WTC11 (cell line): ENCODE measurements around the gene CFAP74. TPM values are rescaled to one million over a fixed set of nuclear protein-coding genes. Genes with fewer than 3 reads are reported as not detected.

Experiments used
- ATAC-seq: fragments of 200-7000 bp; cut with Tn5 transposase; 2 replicates; pipeline ENCODE4 v1.10.0; 2021; ENCODE audit warnings: mild to moderate bottlenecking, moderate library complexity
- CTCF ChIA-PET: fragments of 300-600 bp; sonication (Branson Sonifier 250); formaldehyde crosslinking; loops from one replicate; lab custom pipeline; 2021; ENCODE audit warnings: antibody characterized with exemption; lab: Charles Lee
- POLR2A ChIA-PET: fragments of 350-600 bp; sonication (Branson Sonifier 250); formaldehyde crosslinking; loops from one replicate; lab custom pipeline; 2021; ENCODE audit warnings: antibody characterized with exemption; lab: Charles Lee
- DNase-seq: peaks from one replicate; pipeline ENCODE4 v3.0.0; 2021; ENCODE audit warnings: low spot score
- H3K27ac Mint-ChIP-seq: 2 replicates; pipeline ENCODE4 v1.8.0; 2021; ENCODE audit warnings: mixed read lengths
- H3K27me3 Mint-ChIP-seq: 2 replicates; pipeline ENCODE4 v1.8.0; 2021; ENCODE audit warnings: low read depth, mild to moderate bottlenecking, moderate library complexity, mixed read lengths
- H3K36me3 Mint-ChIP-seq: 2 replicates; pipeline ENCODE4 v1.8.0; 2021; ENCODE audit warnings: mixed read lengths
- H3K4me1 Mint-ChIP-seq: 2 replicates; pipeline ENCODE4 v1.8.0; 2022; ENCODE audit warnings: mixed read lengths
- H3K4me3 Mint-ChIP-seq: 2 replicates; pipeline ENCODE4 v1.8.0; 2021; ENCODE audit warnings: mild to moderate bottlenecking, moderate library complexity, mixed read lengths
- H3K9me3 Mint-ChIP-seq: 2 replicates; pipeline ENCODE4 v1.8.0; 2021; ENCODE audit warnings: mixed read lengths
- AR ChIP-seq: fragments of 250-450 bp; sonication (Bioruptor Pico); IDR thresholded peaks from 2 replicates; pipeline ENCODE4 v1.9.0; 2021; ENCODE audit warnings: mild to moderate bottlenecking
- ATF2 ChIP-seq: sonication (generic); formaldehyde crosslinking; IDR thresholded peaks from 2 replicates; pipeline ENCODE4 v1.8.1; 2022; ENCODE audit warnings: low read depth, missing genetic modification reagents, borderline replicate concordance
- ATF3 ChIP-seq: sonication (generic); formaldehyde crosslinking; conservative IDR thresholded peaks from 2 replicates; pipeline ENCODE4 v1.8.1; 2022; ENCODE audit warnings: mild to moderate bottlenecking, missing genetic modification reagents
- CBFB ChIP-seq: sonication (generic); formaldehyde crosslinking; IDR thresholded peaks from 2 replicates; pipeline ENCODE4 v1.8.1; 2022; ENCODE audit warnings: mild to moderate bottlenecking, low read depth, missing genetic modification reagents
- CDX4 ChIP-seq: fragments of 250-450 bp; sonication (Bioruptor Pico); IDR thresholded peaks from 2 replicates; pipeline ENCODE4 v1.9.0; 2021; ENCODE audit warnings: moderate library complexity, mild to moderate bottlenecking, inconsistent platforms, borderline replicate concordance
- CREB1 ChIP-seq: sonication (generic); formaldehyde crosslinking; IDR thresholded peaks from 2 replicates; pipeline ENCODE4 v1.8.0; 2023; ENCODE audit warnings: mild to moderate bottlenecking, missing genetic modification reagents
- ETV6 ChIP-seq: sonication (generic); formaldehyde crosslinking; IDR thresholded peaks from 2 replicates; pipeline ENCODE4 v1.8.1; 2022; ENCODE audit warnings: mild to moderate bottlenecking, missing genetic modification reagents
- FOXP1 ChIP-seq: sonication (generic); formaldehyde crosslinking; IDR thresholded peaks from 2 replicates; pipeline ENCODE4 v1.8.0; 2022; ENCODE audit warnings: missing genetic modification reagents, mild to moderate bottlenecking, moderate library complexity, borderline replicate concordance
- GABPB1 ChIP-seq: sonication (generic); formaldehyde crosslinking; IDR thresholded peaks from 2 replicates; pipeline ENCODE4 v1.8.1; 2023; ENCODE audit warnings: mild to moderate bottlenecking, missing genetic modification reagents
- IRF1 ChIP-seq: sonication (generic); formaldehyde crosslinking; IDR thresholded peaks from 2 replicates; pipeline ENCODE4 v1.8.0; 2023; ENCODE audit warnings: missing genetic modification reagents
- MXD4 ChIP-seq: fragments of 250-450 bp; sonication (Bioruptor Pico); IDR thresholded peaks from 2 replicates; pipeline ENCODE4 v1.8.0; 2021; ENCODE audit warnings: mild to moderate bottlenecking, moderate library complexity, borderline replicate concordance
- NR1H2 ChIP-seq: sonication (generic); formaldehyde crosslinking; IDR thresholded peaks from 2 replicates; pipeline ENCODE4 v1.9.0; 2021; ENCODE audit warnings: mild to moderate bottlenecking, moderate library complexity, missing genetic modification reagents
- NR2C2 ChIP-seq: sonication (generic); formaldehyde crosslinking; IDR thresholded peaks from 2 replicates; pipeline ENCODE4 v1.8.0; 2022; ENCODE audit warnings: mild to moderate bottlenecking, missing genetic modification reagents
- NR3C1 ChIP-seq: sonication (generic); formaldehyde crosslinking; conservative IDR thresholded peaks from 2 replicates; pipeline ENCODE4 v1.8.1; 2023; ENCODE audit warnings: low read depth, mild to moderate bottlenecking, missing genetic modification reagents
- RELA ChIP-seq: sonication (generic); formaldehyde crosslinking; IDR thresholded peaks from 2 replicates; pipeline ENCODE4 v1.8.1; 2022; ENCODE audit warnings: missing genetic modification reagents, mild to moderate bottlenecking, borderline replicate concordance
- SMAD4 ChIP-seq: sonication (generic); formaldehyde crosslinking; IDR thresholded peaks from 2 replicates; pipeline ENCODE4 v1.8.0; 2022; ENCODE audit warnings: mild to moderate bottlenecking, missing genetic modification reagents
- SOX15 ChIP-seq: fragments of 250-450 bp; sonication (Bioruptor Pico); IDR thresholded peaks from 2 replicates; pipeline ENCODE4 v1.9.0; 2021; ENCODE audit warnings: mild to moderate bottlenecking
- TEAD1 ChIP-seq: sonication (generic); formaldehyde crosslinking; IDR thresholded peaks from 2 replicates; pipeline ENCODE4 v1.8.0; 2022; ENCODE audit warnings: mild to moderate bottlenecking, missing genetic modification reagents
- TEAD4 ChIP-seq: sonication (generic); formaldehyde crosslinking; IDR thresholded peaks from 2 replicates; pipeline ENCODE4 v1.8.0; 2022; ENCODE audit warnings: mild to moderate bottlenecking, missing genetic modification reagents
- ZMAT4 ChIP-seq: fragments of 250-450 bp; sonication (Bioruptor Pico); IDR thresholded peaks from 2 replicates; pipeline ENCODE4 v1.9.0; 2021; ENCODE audit warnings: mild to moderate bottlenecking
- ZNF121 ChIP-seq: sonication (generic); formaldehyde crosslinking; IDR thresholded peaks from 2 replicates; pipeline ENCODE4 v1.8.0; 2023; ENCODE audit warnings: missing genetic modification reagents
- ZNF219 ChIP-seq: sonication (generic); formaldehyde crosslinking; IDR thresholded peaks from 2 replicates; pipeline ENCODE4 v1.8.0; 2023; ENCODE audit warnings: missing genetic modification reagents, mild to moderate bottlenecking, borderline replicate concordance
- ZNF532 ChIP-seq: fragments of 250-450 bp; sonication (Bioruptor Pico); IDR thresholded peaks from 2 replicates; pipeline ENCODE4 v1.9.0; 2021; ENCODE audit warnings: mild to moderate bottlenecking, borderline replicate concordance
- ZSCAN18 ChIP-seq: fragments of 250-450 bp; sonication (Bioruptor Pico); IDR thresholded peaks from 2 replicates; pipeline ENCODE4 v2.1.2; 2022; ENCODE audit warnings: mild to moderate bottlenecking, moderate library complexity
- total RNA-seq: library from RNA; stranded (reverse); gene quantifications from 3 replicates; pipeline ENCODE4 v1.2.3, GENCODE V29; 2021

Gene CFAP74
- total RNA-seq, 1 experiment from 2014 or later, result 0.35 TPM

GRCh38 chr1:1873186-1873585 lies 130.4 kb downstream of the CFAP74 start:
- H3K36me3 Mint-ChIP-seq, result peaks cover 56% of the 10 kb centered on the region
- no peak for TF ChIP-seq ETV6
- no peak for TF ChIP-seq GABPB1
- no peak for TF ChIP-seq SMAD4 (CRISPR knock-in tag)
- TF ChIP-seq CREB1 (CRISPR knock-in tag), result no peak
- no peak for TF ChIP-seq RELA (CRISPR knock-in tag)
- TF ChIP-seq FOXP1, result no peak
- no peak for TF ChIP-seq SOX15 (CRISPR knock-in tag)
- TF ChIP-seq TEAD4 (CRISPR knock-in tag), result no peak
- no peak for TF ChIP-seq ZNF121
- no peak for TF ChIP-seq ZMAT4 (CRISPR knock-in tag)
- TF ChIP-seq NR3C1 (CRISPR knock-in tag), result no peak
- no peak for TF ChIP-seq ZNF532 (CRISPR knock-in tag)
- no peak for TF ChIP-seq CDX4
- no peak for TF ChIP-seq NR2C2 (CRISPR knock-in tag)
- no peak for TF ChIP-seq ZNF219 (CRISPR knock-in tag)
- TF ChIP-seq AR (CRISPR knock-in tag), result no peak
- DNase-seq (no peak), ATAC-seq (no peak)
- peaks cover 22% of the 10 kb centered on the region for H3K9me3 Mint-ChIP-seq
- no peaks in the 10 kb centered on the region for H3K27me3 Mint-ChIP-seq
- H3K27ac Mint-ChIP-seq, result peak overlapping the region; percentile 65; the same call in 1 of the 2 replicates
- peaks cover 24% of the 10 kb centered on the region for H3K4me1 Mint-ChIP-seq
- H3K4me3 Mint-ChIP-seq, result no peak overlapping the region
- CTCF ChIA-PET, result interaction anchor here (1.1 kb wide), 1 partner anchor 14 kb away, joined by 3 read pairs; no protein-coding TSS in a partner anchor
- POLR2A ChIA-PET, result interaction anchor here (0.7 kb wide), 1 partner anchor 46 kb away, joined by 4 read pairs; no protein-coding TSS in a partner anchor

GRCh38 chr1:1872329-1872994 lies 131.1 kb downstream of the CFAP74 start:
- H3K27me3 Mint-ChIP-seq, result no peaks in the 10 kb centered on the region
- ChIA-PET CTCF (interaction anchor here (0.7 to 1.0 kb wide), 2 partner anchors 37 to 84 kb away, joined by 3 to 4 read pairs; no protein-coding TSS in a partner anchor), POLR2A (interaction anchor here (0.7 kb wide), 2 partner anchors 45 to 89 kb away, joined by 3 to 4 read pairs; no protein-coding TSS in a partner anchor)
- DNase-seq (no peak), ATAC-seq (no peak)
- peaks cover 24% of the 10 kb centered on the region for H3K4me1 Mint-ChIP-seq
- H3K27ac Mint-ChIP-seq, result peak overlapping the region; percentile 65
- H3K36me3 Mint-ChIP-seq, result peaks cover 52% of the 10 kb centered on the region
- no peak overlapping the region for H3K4me3 Mint-ChIP-seq
- H3K9me3 Mint-ChIP-seq, result peaks cover 22% of the 10 kb centered on the region
- no peak for TF ChIP-seq MXD4
- TF ChIP-seq CBFB, result no peak
- no peak for TF ChIP-seq ZSCAN18 (CRISPR knock-in tag)
- TF ChIP-seq IRF1 (CRISPR knock-in tag), result no peak
- no peak for TF ChIP-seq ATF3 (CRISPR knock-in tag)
- TF ChIP-seq NR1H2 (CRISPR knock-in tag), result no peak
- TF ChIP-seq ATF2 (CRISPR knock-in tag), result no peak
- TF ChIP-seq TEAD1, result no peak
